Measurements from ENCODE around the gene TMC8. TPM values are rescaled to one million over a fixed set of nuclear protein-coding genes. Genes with fewer than 3 reads are reported as not detected.

The TMC8 gene
- total and polyA plus RNA-seq, 7 donors, result 0.30 to 2.8 (median 0.89) TPM

- H3K4me3 ChIP-seq, result peak overlapping the region; percentile 49
- no peak for DNase-seq
- no peaks in the 10 kb centered on the region for H3K9me3 ChIP-seq
- peak overlapping the region; percentile 98 for H3K27ac ChIP-seq
- no peak for TF ChIP-seq CTCF (IDR thresholded peaks at IDR 0.05)
- intact Hi-C loops (cut with DNase I), result loop anchor here in 1 of 2 donors (2.0 kb wide), 1 partner anchor 63 kb away; no protein-coding TSS in a partner anchor
- no peaks in the 10 kb centered on the region for H3K27me3 ChIP-seq (ENCODE audit: insufficient read depth in 3 of 3, low read length in 2 of 3)
- H3K36me3 ChIP-seq (ENCODE audit: insufficient read depth in 1 of 2, low read depth in 1 of 2), result peaks cover 0 to 21% of the 10 kb centered on the region in 2 donors
- H3K4me1 ChIP-seq, result peaks cover 73% of the 10 kb centered on the region
- ATAC-seq, result no peak
- WGBS, 3 donors, result 33 to 50% (median 40%) methylated on average over 14 of the region's 14 CpGs
Observed at GRCh38 chr17:78175643-78175981, 45.0 kb downstream of the TMC8 start.

DNA sequence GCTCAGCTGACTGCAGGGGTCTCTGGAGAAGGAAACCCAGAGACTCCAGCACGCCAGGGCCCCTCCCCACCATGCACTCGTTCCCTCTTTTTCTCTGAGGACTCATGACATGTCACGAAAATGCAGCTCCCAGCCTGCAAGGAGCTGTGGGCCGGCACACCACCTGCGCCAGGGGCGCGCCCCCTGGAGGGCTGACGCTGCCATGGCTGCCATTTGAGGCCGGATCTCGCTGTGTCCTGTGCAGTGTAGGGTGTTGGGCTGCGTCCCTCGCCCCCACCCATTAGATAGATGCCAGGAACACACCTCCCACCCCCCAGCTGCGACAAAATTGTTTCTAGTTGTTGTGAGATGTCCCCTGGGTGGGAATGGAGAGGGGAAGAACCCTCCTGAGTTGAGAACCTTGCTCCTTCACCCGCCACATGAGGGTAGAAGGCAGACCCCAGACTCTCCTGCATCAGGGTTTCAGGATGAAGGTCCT lies 46.0 kb downstream of the TMC8 start:
- peak; percentile 84 for TF ChIP-seq CTCF (IDR thresholded peaks at IDR 0.05)
- Histone ChIP-seq H3K4me1 (peaks cover 65% of the 10 kb centered on the region), H3K4me3 (no peak overlapping the region), H3K9me3 (no peaks in the 10 kb centered on the region), H3K36me3 (ENCODE audit: insufficient read depth in 1 of 2, low read depth in 1 of 2) (peaks cover 0 to 12% of the 10 kb centered on the region in 2 donors), H3K27me3 (ENCODE audit: insufficient read depth in 3 of 3, low read length in 2 of 3) (no peaks in the 10 kb centered on the region), H3K27ac (peak overlapping the region; percentile 98)
- WGBS, 3 donors, result 26 to 43% (median 30%) methylated on average over 14 of the region's 14 CpGs
- intact Hi-C loops (cut with DNase I), result loop anchor here in 1 of 2 donors (2.0 kb wide), 1 partner anchor 64 kb away; no protein-coding TSS in a partner anchor
- peak; percentile 74 to 85 for DNase-seq
- ATAC-seq, result peak in 3 of 4 donors; percentile 15 to 38 (median 20)

DNA sequence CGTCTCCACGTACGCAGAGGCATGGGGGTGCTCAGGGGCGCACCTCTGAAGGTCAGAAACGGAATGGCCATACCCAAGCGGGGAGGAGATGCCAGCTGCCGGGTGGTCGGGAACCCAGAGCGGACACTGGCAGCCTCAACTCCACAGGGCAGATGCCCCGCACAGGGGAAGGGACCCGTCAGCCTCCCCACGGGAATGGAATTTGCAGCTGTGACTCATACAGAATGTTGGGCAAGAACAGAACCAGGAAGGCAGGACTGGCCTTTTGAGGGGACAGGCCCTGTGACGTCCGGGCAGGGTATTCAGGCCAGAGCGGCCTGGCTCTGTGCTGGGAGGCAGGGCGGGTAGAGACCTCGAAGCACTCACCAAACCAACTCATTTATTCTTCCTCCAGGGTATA lies 48.8 kb downstream of the TMC8 start:
- Histone ChIP-seq H3K4me1 (peaks cover 37% of the 10 kb centered on the region), H3K27ac (peak overlapping the region; percentile 66)
- peak; percentile 20 to 70 (median 52) for ATAC-seq

GRCh38 chr17:78180083-78180482 lies 49.5 kb downstream of the TMC8 start:
- Histone ChIP-seq H3K4me3 (no peak overlapping the region), H3K27me3 (ENCODE audit: insufficient read depth in 3 of 3, low read length in 2 of 3) (no peaks in the 10 kb centered on the region), H3K36me3 (ENCODE audit: insufficient read depth in 1 of 2, low read depth in 1 of 2) (no peaks in the 10 kb centered on the region), H3K27ac (peak overlapping the region; percentile 66), H3K9me3 (no peaks in the 10 kb centered on the region), H3K4me1 (peaks cover 30% of the 10 kb centered on the region)
- intact Hi-C loops (cut with DNase I), result loop anchor here in 1 of 2 donors (5.0 kb wide), 1 partner anchor 38 kb away; no protein-coding TSS in a partner anchor
- DNase-seq (no peak), ATAC-seq (no peak)
- no peak for TF ChIP-seq CTCF (IDR thresholded peaks at IDR 0.05)
- WGBS, 3 donors, result 70 to 82% (median 73%) methylated on average over 14 of the region's 14 CpGs

More for the DNA sequence above, 48.8 kb downstream of the TMC8 start:
- 37 to 66% (median 50%) methylated on average over 17 of the region's 17 CpGs for WGBS, 3 donors
- no peak for TF ChIP-seq CTCF (IDR thresholded peaks at IDR 0.05)
- H3K27me3 ChIP-seq (ENCODE audit: insufficient read depth in 3 of 3, low read length in 2 of 3), result no peaks in the 10 kb centered on the region
- no peaks in the 10 kb centered on the region for H3K36me3 ChIP-seq (ENCODE audit: insufficient read depth in 1 of 2, low read depth in 1 of 2)
- peak; percentile 63 to 68 for DNase-seq
- H3K9me3 ChIP-seq, result no peaks in the 10 kb centered on the region
- intact Hi-C loops (cut with DNase I), result no loop called here
- H3K4me3 ChIP-seq, result no peak overlapping the region

GRCh38 chr17:78180508-78180907 lies 49.9 kb downstream of the TMC8 start:
- Histone ChIP-seq H3K27ac (peak overlapping the region; percentile 66), H3K4me3 (no peak overlapping the region), H3K9me3 (no peaks in the 10 kb centered on the region), H3K36me3 (ENCODE audit: insufficient read depth in 1 of 2, low read depth in 1 of 2) (no peaks in the 10 kb centered on the region), H3K27me3 (ENCODE audit: insufficient read depth in 3 of 3, low read length in 2 of 3) (no peaks in the 10 kb centered on the region), H3K4me1 (peaks cover 26% of the 10 kb centered on the region)
- no peak for TF ChIP-seq CTCF (IDR thresholded peaks at IDR 0.05)
- DNase-seq (no peak), ATAC-seq (no peak)
- intact Hi-C loops (cut with DNase I), result loop anchor here in 1 of 2 donors (5.0 kb wide), 1 partner anchor 38 kb away; no protein-coding TSS in a partner anchor
- 58 to 61% (median 60%) methylated on average over 2 of the region's 2 CpGs for WGBS, 3 donors

Data from psoas muscle (tissue), 8 donors.